Measurements from ENCODE around the gene C19orf44.
A peak's percentile ranks its signal among the peaks of the same experiment; 100 is the strongest.
"Not testable (repeated sequence)": the region's sequence is repeated elsewhere in the genome, so short reads cannot be mapped to it uniquely, and the experiment has no call there.

Gene C19orf44

DNA sequence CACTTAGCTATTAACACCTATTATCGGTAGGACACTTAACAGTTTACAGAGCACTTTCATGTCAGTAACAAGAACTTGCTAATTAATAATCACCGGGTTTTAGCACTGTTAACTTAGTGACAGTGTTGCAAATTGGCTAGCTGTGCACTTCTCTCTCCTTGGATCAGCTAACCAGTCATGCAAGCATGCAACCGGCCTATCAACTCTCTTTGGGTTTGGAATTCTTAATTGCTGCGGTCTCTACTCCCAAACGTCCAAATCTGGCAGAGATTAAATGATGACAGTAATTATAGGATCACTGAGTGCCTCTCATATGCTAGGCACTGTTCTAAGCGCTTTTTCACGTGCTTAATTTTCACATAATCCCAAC, 25.7 kb upstream of the C19orf44 start:
- DNase-seq = no peak

DNA sequence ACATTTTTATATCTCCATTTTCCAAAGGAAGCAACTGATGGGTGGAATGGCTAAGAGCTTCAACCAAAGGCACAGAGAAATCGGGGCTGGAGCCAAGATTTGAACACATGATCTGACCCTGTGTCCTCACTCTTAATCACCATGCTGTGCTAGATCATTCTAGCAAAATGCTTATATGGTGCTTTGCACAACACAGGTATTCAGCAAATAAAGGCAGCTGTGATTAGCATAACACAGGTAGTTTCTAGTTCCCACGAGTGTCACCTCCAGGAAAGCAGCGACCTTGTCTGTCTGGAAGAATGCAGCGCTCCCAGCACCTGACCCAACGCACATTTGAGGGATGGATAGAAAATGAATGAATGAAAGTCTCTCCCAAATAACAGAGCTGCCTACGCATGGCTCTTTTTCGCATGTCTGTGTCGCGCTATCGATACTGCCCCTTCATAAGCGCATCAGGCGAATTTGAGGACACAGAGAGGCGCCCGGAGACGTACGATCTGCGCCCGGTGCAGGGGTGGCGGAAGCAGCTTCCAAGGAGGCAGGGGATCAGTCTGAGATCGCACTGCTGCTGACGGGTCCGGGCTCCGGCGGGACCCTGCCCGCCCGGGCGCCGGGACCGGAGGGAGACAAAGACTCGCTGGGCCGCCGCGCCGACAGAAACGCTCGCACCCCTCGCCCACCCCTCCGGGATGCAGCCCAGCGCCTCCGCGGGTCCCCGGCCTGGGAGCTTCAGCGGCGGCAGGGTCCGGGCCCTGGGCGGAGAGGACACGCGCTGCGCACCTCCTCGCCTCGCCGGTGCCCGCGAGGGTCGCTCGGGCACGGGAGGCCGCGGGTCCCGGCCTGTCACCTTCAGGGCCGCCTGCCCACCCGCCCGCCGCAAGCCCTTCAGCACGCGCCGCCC, 25.0 kb upstream of the C19orf44 start:
- peak; percentile 13 for DNase-seq

DNA sequence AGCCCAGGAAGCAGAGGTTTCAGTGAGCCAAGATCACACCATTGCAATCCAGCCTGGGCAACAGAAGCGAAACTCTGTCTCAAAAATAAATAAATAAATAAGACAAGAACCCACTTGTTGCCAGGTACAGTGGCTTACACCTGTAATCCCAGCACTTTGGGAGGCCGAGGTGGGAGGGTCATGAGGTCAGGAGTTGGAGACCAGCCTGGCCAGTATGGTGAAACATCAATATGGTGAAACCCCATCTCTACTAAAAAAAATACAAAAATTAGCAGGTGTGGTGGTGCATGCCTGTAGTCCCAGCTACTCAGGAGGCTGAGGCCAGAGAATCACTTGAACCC, 23.7 kb upstream of the C19orf44 start:
- DNase-seq = not testable (repeated sequence)

DNA sequence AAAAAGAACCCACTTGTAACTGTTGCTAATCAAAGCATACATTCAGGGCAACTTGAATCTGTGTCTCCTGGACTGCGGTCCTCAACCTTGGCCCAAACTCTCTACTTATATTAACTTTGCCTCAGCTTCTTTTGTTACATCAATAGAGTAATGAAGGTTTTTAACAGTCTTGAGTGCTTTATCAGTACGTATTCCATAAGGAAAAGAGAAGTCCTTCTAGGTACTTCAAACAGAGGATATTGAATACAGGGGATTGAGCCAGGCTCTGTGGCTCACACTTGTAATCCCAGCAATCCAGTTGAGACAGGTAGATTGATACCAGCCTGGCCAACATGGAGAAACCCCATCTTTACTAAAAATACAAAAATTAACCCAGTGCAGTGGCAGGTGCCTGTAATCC, 23.2 kb upstream of the C19orf44 start:
- no peak for DNase-seq

DNA sequence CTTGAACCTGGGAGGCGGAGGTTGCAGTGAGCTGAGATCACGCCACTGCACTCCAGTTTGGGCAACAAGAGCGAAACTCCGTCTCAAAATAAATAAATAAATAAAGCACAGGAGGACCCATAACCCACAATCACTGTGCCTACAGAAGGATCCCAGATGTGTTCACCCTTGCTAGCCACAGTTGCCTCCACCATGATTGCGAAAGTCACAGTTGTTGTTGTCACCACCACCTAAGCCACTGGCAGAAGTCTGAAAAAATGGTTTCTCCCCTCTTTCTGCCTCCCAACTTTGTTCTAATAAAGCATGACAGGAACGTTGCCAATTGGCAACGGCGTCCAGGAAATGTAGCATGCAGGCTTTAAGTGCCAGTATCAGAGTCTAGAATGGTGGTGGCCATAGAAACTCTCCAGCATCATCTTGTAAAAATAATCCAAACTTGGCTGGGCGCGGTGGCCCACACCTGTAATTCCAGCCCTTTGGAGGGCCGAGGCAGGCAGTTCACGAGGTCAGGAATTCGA, 22.3 kb upstream of the C19orf44 start:
- peak; percentile 3 for DNase-seq

DNA sequence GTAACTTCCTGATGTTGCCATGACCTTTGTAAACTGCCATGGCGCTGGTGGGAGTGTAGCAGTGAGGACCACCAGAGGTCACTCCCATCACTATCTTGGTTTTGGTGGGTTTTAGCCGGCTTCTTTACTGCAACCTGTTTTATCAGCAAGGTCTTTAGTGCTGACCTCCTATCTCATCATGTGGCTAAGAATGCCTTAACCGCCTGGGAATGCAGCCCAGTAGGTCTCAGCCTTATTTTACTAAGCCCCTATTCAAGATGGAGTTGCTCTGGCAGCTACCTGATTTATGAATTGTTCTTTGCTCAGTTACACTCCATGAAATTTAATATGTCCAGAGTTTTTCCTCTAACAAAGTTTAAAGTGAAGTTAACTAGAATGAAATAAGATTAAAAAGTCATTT, 19.8 kb upstream of the C19orf44 start:
- DNase-seq = no peak

DNA sequence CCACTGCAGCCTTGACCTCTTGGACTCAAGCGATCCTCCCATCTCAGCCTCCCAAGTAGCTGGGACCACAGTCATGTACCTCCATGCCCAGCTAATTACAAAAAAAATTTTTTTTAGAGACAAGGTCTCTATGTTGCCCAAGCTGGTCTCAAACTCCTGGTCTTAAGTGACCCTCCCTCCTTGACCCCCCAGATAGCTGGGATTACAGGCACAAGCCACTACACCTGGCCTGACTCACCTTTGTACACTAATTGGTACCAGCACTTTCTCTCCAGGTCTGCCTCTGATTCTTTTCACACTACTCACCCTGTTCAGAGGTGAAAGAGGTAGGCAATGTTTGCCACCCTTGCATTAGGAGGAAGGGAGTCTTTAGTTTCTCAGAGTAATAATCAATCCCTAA, 18.9 kb upstream of the C19orf44 start:
- DNase-seq = no peak

DNA sequence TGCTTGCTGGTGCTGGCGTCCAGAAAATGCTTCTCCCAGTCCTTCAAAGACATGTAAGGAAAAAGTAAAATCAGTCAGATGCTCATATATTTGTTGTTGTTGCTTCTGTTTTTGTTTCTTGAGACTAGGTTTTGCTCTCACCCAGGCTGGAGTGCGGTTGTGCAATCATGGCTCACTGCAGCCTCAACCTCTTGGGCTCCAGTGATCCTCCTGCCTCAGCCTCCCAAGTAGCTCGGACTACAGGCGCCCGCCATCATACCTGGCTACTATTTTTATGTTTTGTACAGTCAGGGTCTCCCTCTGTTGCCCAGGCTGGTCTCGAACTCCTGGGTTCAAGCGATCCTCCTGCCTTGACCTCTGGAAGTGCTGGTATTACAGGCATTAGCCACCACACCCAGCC, 13.4 kb upstream of the C19orf44 start:
- no peak for DNase-seq

DNA sequence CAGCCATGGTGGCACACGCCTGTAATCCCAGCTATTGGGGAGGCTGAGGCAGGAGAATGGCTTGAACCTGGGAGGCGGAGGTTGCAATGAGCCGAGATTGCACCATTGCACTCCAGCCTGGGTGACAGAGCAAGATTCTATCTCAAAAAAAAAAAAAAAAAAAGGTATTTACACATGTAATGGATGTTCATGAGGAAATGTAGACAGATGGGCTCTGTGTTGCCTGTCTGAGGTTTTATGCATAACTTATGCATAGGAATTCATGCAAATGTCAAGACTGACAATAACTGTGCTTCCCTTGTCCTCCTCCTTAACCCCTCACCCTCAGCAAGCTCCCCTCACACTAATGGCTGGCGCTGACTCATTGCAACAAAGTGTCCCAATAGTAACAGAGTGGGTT, 9.7 kb upstream of the C19orf44 start:
- DNase-seq = not testable (repeated sequence)

DNA sequence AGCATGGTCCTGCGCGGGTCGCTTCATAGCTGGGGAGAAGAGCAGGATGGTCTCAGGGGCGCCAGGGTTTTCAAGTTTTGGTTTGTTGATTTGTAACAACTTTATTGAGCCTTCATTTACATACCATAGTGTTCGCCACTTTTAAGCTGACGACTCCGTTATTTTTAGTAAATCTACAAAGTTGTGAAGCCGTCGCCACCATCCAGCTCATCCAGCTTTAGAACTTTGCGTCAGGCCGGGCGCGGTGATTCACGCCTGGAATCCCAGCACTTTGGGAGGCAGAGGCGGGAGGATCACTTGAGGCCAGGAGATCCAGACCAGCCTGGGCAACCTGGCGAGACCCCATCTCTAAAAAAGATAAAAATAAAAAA, 404 bp downstream of the C19orf44 start:
- no peak for DNase-seq

DNA sequence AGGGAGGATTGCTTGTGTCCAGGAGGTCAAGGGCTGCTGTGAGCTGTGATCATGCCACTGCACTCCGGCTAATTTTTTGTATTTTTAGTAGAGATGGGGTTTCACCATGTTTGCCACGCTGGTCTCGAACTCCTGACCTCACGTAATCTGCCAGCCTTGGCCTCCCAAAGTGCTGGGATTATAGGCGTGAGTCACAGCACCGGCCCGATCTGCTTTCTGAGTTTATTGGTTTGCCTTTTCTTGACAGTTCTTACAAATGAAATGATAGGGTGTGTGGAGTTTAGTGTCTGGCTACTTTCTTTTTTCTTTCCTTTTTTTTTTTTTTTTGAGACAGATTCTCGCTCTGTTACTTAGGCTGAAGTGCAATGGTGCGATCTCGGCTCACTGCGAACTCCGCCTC, 848 bp downstream of the C19orf44 start:
- no peak for DNase-seq

DNA sequence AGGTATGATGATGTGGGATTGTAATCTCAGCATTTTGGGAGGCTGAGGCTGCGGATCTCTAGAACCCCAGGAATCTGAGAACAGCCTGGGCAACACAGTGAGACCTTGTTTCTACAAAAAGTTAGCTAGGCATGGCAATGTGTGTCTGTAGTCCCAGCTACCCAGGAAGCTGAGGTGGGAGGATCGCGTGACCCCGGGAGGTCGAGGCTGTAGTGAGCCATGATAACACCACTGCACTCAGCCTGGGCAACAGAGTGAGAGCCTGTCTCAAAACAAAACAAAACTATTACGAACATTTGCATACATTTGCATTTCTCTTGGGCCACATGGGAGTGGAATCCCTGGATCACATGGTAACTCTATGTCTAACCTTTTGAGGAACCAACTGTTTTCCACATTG, 1.6 kb downstream of the C19orf44 start:
- no peak for DNase-seq

DNA sequence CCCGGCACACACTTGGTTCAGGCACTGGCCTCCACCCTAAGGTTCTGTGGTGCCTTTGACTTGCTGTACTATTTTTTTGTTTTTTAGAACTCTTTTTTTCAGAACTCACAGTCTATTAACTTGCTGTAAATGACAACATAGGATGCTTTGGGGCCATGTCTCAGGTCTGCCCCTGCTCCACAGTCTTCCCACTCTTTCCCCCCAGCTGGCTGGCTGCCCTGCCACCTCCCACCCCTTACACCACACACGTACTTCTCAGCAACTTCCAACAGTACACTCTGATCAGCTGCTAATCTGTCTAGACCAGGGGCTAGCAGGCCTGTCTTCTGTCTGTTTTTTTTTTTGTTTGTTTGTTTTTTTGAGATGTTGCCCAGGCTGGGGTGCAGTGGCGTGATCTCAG, 8.1 kb downstream of the C19orf44 start:
- no peak for DNase-seq

DNA sequence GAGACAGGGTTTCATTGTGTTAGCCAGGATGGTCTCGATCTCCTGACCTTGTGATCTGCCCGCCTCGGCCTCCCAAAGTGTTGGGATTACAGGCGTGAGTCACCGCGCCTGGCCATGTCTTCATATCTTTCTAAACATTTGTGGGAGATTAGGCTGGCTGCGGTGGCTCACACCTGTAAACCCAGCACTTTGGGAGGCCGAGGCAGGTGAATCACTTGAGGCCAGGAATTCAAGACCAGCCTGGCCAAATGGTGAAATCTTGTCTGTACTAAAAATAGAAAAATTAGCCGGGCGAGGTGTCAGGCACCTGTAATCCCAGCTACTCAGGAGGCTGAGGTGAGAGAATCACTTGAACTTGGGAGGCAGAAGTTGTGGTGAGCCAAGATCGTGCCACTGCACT, 10.0 kb downstream of the C19orf44 start:
- not testable (repeated sequence) for DNase-seq

DNA sequence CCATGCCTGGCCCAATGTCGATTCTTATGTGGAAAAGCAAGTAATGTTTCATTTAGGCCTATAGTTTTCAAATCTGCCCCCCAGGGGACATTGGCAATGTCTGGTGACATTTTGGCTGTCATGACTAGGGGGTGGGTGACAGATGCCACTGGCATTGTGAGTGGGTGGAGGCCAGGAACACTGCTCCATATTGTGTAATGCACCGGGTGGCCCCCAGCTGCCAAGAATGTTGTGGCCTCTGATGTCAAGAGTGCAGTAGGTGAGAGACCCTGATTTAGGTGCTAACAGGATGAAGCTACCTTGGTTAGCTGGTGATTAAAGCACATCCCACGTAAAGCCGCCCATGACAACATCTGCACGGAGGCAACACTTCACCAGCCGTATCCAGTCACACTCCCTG, 10.8 kb downstream of the C19orf44 start:
- DNase-seq = no peak

DNA sequence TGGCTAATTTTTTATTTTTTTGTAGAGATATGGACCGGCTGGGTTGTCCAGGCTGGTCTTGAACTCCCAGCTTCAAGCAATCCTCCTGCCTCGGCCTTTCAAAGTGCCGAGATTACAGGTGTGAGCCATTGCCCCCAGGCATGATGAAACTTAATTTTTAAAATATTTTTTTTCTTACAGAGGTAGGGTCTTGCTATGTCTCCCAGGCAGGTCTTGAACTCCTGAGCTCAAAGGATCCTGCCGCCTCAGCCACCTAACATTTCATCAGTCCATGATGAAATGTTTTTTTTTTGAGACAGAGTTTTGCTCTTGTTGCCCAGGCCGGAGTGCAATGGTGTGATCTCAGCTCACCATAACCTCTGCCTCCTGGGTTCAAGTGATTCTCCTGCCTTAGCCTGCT, 12.4 kb downstream of the C19orf44 start:
- no peak for DNase-seq

DNA sequence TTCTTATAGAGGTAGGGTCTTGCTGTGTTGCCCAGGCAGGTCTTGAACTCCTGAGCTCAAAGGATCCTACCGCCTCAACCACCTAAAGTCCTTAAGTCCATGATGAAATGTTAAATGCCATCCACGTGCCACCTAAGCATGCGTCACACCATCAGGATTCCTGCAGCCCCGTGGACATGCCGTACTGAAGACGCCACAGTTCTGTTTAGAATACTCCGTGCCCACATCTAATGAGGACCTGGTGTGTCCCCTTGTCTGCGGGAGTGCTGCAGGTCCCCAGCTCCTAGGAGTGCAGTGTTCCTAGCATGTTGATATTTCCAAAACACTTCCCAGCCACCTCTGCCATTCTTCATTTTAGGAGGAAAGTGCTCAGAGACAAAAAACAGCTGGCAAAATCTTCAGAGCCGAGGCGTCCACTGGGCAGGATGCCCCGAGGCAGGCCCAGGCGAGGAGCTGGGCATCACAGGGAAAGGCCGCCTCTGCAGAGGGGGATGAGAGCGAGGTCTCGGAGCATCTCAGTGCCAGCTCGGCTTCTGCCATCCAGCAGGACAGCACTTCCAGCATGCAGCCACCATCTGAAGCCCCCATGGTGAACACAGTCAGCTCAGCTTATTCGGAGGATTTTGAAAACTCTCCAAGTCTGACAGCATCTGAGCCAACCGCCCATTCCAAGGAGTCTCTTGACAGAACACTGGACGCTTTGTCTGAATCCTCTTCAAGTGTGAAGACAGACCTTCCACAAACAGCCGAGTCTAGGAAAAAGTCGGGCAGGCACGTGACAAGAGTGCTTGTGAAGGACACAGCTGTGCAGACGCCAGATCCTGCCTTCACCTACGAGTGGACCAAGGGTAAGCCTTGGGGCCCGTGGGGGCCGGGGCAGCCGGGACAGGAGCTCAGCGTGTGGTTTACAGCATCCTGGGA, 13.2 kb downstream of the C19orf44 start:
- DNase-seq = no peak

DNA sequence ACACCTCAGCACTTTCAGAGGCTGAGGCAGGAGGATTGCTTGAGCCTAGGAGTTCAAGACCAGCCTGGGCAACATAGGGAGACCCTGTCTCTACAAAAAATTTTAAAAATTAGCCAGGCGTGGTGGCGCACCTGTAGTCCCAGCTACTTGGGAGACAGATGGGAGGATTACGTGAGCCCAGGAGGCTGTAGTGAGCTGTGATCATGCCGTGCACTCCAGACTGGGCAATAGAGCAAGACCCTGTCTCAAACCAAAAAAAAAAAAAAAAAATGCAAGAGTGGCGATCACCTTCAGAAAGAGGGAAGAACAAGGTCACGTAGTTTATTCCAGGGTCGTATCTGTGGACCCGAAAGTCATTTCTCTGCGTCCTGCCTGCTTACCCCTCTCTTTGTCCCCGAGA, 16.4 kb downstream of the C19orf44 start:
- DNase-seq = not testable (repeated sequence)

DNA sequence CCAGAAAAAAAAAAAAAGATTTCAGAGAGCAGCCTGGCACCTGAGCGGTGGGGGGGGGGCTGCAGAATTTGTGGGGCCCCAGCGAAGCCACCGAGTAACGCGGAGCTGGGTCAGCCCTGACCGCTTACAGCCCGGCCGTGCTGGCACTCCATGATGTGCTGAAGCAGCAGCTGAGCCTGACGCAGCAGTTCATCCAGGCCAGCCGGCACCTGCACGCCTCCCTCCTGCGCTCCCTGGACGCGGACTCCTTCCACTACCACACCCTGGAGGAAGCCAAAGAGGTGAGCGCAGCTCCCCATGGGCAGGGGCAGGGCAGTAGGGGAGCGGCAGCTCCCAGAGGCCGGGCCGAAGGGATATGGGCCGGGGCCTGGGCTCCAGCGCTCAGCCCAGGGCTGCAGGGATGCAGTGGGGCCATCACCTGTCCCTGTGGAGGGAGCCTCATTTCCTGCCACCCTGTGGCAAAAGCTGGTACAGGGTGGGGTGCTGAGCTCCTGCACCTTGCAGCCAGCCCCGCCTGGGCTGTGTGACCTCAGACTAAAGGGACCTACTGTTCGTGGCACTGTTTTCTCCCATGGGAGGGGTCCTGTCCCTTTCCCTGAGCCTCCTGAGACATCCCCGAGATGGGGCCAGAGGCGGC, 18.3 kb downstream of the C19orf44 start:
- no peak for DNase-seq

DNA sequence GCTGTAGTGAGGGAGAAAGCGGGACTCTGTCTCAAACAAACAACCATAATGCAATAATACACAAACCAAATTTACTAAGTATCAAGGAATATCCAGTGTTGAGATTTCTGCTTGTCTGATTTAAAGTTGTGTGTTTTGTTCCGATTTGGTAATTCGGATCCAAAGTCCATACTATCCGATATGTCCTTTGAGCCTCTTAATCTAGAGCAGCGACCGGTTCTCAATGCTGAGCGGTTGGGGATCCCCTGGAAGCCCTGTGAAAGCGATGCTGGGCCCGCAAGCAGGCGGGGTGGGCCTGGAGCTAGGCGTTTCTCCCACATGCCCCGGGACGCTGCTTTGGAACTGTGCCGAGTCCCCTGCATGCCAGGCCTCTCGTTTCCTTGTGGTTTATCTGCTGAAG, 20.2 kb downstream of the C19orf44 start:
- no peak for DNase-seq

DNA sequence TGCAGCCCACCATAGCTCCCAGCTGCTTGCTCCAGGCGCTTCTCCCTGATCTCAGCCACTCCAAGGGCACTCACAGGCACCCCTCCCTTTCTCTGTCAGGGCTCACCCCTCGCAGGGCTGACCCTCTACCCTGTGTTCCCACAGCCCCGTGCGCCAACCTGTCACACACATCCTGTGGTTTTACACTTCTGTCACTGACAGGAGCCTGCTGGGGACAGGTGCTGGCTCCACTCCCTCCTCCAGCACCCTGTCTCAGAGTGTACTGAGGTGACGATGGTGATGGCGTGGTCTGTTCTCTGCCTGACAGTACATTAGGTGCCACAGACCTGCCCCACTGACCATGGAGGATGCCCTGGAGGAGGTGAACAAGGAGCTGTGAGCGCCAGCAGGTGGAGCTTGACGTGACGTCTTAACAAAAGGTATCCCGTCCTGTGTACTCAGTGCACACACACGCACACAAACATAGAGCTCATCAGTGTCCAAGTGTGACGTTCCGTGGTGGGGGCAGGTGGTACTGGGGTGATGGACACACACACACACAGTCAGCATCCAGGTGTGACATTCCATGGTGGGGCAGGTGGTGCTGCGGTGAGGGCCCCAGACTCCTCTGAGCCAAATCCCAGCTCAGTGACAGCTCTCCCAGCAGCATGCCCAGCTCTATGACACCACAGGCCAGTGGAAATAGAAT, 20.9 kb downstream of the C19orf44 start:
- DNase-seq = no peak

DNA sequence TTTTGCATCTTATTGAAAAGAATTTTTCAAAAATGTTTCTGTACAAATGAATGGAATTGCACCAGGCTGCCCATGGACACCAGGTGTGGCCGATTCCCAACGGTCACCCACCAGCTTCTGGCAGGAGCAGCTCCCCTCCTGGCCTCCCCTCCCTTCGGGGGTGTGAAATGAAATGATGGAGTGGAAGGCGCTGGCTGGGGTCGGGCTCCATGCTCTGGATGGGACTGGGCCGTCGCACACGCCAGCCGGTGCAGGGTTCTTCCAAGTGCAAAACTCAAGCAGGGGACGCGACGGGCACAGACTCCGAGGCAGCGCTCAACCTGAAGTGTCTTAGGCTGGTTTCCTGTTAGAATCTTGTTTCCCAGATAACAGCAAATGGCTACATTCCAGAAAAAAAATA, 21.9 kb downstream of the C19orf44 start:
- DNase-seq = no peak
